GM18519 (cell line): ENCODE data around the gene CNN2.

Experiments
- ATAC-seq: cut with Tn5 transposase; IDR thresholded peaks from one replicate; pipeline ENCODE4 v1.9.1; 2021; ENCODE audit warnings: mild to moderate bottlenecking, moderate library complexity; ENCODE audit not compliant: unreplicated experiment, low FRiP score

Gene CNN2

DNA sequence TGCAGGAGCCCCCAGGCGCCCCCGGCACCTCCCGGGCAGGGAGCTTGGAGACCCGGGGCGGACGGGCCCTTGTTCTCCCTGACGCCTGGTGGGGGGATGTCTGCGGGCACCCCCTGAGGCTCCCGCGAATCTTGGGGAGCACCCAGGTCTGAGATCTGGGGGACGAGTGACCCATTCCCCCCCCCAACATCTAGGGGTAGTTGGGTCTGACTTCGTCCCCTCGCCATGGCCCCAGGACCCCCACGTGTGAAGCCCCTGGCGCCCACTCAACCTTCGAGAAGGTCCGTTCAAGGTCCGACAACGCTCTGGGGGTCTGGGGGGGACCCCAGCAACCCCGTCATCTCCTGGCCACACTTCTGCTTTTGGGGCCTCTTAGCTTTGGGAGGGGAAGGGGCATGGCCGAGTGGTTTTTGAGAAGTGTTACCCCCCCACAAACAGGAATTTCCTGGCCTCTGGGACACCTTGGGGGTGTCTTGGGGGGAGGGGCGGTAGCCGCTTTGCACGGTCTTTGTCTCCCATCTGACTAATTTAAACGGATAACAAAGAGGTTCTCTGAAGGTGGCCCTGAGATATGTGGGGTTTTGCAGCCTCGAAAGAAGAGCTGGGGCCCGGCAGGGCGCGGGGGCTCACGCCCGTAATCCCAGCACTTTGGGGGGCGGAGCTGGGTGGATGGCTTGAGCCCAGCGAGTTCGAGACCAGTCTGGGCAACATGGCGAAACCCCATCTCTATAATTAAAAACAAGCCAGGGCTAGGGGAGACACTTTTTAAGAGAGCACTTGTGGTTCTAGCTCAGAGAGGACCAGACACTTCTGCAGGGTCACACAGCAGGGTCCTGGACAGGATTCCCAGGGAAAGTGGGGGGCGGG, 608 bp downstream of the CNN2 start:
- no peak for ATAC-seq

DNA sequence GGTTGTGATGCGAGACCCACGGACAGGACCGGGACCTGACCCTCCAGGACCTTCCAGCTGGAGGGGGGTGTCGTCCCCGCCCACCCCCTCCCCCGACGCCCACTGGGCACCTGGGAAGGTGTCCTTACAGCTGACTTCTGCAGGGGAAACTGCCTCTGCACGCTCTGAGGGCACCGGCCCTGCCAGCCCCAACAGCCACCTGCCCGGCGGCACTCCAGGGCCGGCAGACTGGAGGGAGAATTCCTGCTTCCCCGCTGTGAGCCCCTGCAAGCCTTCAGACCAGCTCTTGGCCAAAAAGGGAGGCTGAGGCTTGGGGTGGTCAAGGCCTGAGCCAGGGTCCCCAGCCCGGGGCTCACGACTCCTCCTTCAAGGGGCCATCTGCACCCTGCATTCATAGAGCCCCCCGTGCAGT, 1.2 kb downstream of the CNN2 start:
- no peak for ATAC-seq

DNA sequence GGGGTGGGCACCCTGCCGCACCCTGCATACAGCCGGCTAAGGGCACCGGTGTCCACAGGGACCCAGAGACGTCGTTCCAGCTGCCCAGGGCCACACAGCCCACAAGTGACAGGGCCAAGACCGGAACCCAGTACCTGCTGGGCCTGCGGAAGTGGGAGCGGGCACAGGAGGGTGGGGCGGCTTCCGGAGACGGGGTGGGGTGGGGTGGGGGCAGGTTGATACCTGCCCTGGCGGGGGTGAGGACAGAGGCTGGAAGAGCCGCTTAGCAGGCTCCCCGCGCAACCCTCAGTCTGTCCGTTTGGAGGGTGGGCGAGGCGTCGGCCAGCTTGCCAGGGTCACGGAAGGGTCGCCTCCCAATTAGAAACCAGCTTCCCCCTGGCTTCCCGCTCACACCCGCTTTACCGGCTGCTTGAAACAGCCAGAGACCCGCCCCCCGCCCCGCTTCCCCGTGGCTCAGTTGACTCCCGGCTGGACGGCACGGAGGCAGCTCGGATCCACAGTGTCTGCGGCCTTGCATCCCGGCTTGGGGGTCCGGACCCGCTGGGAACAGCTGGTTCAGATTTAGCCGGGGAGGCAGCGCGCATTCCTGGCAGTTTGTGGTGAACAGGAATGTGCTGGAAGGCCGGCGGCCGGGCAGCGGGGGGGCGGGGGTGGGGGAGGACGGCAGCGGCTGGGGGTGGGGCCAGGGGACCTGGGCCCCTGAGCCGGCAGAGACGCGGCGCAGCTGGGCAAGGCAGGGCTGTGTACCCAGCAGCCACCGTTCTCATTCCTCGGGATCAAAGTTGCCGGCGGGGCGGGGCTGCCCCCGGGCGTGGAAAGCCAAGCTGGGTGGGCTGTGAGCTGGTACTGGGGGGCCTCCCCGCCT, 1.9 kb downstream of the CNN2 start:
- no peak for ATAC-seq

DNA sequence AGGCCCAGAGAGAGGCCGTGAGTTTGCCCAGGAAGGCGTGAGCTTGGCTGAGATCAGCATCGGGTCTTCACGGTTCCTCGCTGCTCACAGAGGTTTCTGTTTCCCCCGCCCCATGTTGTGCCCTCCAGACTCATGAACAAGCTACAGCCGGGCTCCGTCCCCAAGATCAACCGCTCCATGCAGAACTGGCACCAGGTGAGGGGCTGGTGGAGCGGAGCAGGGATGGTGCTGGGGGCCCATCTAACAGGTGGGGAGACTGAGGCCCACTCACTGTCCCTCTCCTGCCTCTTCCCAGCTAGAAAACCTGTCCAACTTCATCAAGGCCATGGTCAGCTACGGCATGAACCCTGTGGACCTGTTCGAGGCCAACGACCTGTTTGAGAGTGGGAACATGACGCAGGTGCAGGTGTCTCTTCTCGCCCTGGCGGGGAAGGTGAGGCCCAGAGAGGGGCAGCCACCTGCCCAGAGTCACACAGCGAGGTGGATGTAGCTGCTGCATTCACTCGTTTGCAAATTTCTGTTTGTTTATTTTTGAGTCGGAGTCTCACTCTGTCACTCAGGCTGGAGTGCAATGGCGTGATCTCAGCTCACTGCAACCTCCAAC, 6.0 kb downstream of the CNN2 start:
- ATAC-seq, result no peak

DNA sequence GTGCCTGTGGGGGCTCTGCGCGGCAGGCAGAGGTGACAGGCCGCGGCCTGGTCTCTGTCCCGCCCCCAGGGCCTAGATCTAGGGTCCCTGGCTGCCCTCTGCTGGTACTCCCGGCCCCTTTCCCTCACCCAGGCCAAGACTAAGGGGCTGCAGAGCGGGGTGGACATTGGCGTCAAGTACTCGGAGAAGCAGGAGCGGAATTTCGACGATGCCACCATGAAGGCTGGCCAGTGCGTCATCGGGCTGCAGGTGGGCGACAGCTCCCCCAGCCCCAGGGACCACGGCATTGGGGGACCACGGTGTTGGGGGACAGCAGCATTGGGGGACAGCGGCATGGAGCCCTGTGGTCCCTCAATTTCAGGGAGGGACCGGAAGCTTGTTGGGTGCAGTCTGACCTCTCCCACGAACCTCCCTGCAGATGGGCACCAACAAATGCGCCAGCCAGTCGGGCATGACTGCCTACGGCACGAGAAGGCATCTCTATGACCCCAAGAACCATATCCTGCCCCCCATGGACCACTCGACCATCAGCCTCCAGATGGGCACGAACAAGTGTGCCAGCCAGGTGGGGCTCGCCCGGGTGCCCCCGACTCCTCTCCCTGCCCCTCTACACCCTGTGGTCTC, 9.7 kb downstream of the CNN2 start:
- no peak for ATAC-seq

DNA sequence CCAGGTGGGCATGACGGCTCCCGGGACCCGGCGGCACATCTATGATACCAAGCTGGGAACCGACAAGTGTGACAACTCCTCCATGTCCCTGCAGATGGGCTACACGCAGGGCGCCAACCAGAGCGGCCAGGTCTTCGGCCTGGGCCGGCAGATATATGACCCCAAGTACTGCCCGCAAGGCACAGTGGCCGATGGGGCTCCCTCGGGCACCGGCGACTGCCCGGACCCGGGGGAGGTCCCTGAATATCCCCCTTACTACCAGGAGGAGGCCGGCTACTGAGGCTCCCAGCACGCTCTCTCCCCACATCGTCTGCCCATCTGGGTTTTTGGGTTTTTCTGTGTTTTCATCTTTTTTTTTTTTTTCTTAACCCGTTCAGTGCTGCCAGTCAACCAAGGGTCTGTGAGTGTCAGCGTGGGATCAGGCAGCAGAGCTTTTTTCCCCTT, 11.2 kb downstream of the CNN2 start:
- ATAC-seq, result no peak

DNA sequence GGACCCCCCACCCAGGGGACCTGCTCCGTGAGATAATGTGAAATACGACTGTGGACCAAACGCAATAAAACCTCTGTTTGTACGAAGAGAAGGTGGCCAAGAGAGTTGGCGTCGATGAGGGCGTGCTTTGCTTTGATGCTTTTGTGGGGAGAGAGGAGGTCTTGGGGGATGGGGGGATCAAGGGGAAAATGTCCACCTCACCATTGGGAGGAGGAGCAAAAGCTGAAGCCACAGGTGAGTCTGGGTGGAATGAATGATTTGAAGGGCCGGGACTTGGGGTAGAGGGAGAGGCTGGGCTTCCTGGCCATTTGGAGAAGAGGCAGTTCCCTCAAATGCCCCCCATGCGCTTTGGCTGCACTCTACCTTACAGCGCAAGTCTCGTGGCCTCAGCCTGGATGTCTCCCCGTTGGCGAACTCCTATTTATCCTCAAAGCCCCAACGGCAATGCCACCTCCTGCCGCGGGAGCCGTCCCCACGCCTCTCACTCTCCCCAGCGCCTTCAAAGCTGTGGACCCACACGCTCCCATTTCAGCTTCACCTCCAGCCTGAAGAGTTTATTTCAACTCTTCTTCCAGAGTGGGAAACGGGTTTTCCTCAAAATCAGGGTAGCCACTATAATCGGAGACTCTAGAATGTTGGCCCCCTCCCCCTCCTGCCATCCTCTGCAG, 12.7 kb downstream of the CNN2 start:
- ATAC-seq, result no peak

DNA sequence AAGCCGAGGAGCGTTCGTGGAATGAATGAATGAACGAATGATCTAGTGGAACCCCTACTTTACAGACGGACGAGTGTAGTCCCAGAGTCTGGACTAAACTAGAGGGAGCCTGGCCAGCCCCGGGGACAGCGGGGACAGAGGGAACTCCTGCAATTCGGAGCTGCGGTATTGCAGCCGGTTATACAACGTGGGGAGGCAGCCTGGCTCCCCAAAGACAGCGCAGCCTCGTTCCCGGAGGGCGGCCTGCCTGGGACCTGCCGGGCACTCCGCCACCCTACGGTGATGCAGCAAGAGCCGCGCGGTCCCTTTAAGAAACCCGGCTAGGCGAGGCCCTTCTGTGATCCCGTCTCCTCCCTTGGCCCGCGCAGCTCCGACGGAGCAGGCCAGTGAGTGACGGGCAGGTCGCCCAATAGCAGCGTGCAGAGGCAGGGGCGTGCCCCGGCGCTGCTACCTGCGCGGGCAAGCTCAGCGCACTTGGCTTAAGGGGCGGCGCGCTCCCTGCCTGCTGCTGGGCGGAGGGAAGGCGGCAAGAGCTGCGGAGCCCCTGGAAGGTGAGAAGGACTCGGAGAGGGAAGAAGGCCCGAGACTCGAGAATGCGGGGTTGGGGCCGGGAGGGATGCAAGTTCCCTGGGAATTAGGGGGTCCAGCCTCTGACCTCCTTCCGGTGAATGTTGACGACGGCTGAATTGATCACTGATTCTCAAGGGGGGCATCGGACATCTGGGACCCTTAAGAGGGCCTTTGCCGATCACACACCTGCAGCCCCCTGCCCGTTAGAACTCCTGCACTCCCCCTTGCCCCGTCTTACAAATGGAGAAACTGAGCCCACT, 13.5 kb downstream of the CNN2 start, which contains the start of gene ABCA7:
ABCA7 (plus strand) TSS at position 462 of the 830 bp plus-strand sequence. CDS start 1,255 bp downstream, outside the sequence.
- ATAC-seq, result peak; percentile 69

DNA sequence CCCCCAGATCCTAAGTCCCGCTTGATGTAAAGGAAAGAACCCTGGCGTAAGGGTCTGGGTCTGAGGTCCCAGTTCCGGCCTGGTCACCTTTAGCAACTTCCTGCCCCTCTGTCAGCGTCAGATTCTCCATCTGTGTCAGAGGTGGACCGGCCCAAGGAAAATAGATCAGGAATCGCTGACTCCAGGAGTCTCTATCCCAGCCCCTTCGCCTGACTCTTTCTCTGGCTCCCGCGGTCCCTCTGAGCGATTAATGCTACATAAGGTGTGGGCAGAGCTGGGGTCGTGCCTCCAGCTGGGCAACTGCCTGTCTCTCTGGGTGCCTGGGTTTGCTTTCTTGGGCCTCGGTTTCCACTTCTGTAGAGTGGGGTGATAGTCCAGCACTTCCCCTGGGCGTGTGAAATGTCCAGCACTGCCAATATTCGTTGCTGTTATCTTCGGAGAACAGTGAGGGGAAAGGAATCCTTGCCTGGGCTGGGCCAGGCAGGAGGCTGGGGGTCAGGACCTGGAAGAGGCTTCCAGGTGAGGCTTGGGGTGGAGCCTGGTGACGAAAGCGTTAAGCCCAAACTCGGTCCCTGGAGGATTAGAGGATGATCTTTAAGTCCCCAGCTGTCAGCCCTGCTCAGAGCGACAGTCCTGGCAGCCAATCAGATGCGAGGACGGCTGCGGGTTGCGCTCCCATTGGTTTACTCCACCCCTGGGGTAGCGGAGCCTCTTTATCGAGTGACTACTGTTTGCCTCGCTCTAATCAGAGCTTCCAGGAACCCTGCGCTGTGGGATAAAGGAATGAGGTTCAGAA, 14.3 kb downstream of the CNN2 start:
- no peak for ATAC-seq

DNA sequence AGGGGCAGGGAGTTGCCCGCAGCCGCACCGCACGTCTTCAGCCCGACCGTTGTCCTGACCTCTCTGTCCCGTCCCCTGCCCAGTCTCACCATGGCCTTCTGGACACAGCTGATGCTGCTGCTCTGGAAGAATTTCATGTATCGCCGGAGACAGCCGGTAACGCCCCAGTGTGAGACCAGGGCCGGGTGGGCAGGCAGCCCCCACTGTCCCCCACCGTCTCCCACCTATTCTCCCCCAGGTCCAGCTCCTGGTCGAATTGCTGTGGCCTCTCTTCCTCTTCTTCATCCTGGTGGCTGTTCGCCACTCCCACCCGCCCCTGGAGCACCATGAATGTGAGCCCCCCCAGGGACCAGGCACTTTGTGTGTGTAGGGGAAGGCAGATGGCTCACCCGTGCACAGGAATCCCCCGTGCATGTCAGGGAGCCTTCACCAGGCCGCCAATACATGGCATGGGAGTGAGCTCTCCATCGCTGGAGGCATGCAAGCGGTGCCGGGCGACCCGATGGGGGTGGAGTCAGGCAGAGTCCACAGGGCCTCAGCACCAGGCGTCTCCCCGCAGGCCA, 14.9 kb downstream of the CNN2 start:
- ATAC-seq, result no peak

DNA sequence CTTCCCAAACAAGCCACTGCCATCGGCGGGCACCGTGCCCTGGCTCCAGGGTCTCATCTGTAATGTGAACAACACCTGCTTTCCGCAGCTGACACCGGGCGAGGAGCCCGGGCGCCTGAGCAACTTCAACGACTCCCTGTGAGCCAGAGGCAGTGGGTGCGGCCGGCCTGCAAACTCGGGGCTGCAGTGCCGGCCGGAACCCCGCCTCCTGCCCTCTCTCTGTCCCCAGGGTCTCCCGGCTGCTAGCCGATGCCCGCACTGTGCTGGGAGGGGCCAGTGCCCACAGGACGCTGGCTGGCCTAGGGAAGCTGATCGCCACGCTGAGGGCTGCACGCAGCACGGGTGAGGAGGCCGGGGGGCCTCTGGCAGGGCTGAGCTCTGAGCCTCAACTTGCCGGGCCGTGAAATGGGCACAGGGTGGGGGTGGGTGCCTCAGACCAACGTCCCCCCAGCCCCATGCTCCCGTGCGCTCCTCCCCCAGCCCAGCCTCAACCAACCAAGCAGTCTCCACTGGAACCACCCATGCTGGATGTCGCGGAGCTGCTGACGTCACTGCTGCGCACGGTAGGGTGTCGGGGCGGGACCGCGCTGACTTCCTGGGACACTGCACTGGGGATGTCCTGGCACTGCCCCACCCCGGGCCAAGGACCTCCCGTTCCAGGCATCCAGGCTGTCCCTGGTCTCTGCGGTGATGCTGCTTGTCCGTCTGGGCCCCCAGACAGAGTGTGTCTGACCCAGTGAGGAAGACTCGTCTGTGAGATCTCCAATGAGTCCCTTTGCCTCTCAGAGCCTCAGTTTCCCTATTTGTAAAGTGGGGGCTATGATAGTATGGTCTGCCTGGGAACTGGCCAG, 15.7 kb downstream of the CNN2 start:
- ATAC-seq, result no peak

DNA sequence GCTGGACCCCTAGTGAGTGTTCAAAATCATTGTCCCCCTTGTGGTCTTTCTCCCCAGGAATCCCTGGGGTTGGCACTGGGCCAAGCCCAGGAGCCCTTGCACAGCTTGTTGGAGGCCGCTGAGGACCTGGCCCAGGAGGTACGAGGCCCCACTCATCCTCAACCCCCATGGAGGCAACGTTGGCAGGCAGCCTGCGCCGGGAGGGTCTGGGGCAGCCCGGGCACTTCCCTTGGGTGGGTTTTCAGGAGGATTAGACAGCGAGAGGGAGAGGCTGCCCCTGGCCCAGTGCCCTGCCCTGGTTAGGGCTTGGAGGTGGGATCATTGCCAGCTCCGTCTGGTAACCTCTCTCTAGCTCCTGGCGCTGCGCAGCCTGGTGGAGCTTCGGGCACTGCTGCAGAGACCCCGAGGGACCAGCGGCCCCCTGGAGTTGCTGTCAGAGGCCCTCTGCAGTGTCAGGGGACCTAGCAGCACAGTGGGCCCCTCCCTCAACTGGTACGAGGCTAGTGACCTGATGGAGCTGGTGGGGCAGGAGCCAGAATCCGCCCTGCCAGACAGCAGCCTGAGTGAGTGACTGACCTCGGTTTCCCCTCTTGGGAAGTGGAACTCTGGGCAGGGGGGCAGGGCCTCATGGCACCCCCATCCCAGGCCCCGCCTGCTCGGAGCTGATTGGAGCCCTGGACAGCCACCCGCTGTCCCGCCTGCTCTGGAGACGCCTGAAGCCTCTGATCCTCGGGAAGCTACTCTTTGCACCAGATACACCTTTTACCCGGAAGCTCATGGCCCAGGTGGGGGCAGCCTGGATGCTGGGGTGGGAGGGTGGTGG, 16.5 kb downstream of the CNN2 start:
- ATAC-seq, result no peak

DNA sequence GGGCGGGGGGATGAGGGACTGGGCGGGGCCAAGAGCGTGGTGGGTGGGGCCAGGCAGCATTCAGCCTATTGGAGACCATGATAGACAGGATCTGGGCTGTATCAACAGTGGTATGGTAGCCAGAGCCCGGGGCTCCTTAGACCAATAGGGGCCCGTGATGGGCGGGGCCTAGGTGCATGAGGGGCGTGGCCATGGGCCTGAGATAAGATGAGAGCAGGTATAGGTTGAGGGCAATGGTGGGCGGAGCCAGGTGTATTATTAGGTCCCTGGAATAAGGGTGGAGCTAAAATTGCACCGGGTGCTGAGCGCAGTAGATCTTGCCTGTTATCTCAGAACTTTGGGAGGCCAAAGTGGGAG, 18.8 kb downstream of the CNN2 start:
- ATAC-seq, result no peak

DNA sequence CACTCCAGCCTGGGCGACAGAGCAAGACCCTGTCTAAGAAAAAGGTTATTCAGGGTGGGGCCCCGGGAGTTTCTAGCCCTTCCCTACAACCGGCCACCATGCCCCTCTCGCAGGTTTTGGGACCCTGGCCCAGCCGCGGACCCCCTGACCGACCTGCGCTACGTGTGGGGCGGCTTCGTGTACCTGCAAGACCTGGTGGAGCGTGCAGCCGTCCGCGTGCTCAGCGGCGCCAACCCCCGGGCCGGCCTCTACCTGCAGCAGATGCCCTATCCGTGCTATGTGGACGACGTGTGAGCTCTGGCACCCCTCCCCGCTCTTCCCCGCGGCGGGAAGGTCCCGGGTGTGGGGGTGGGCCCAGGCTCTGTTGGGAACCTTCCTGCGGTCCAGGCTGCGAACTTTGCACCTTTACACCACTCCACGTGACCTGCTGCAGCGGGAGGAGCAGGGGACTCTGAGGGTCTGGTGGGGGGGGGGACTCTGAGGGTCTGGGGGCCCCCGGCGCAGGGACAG, 19.8 kb downstream of the CNN2 start:
- no peak for ATAC-seq

DNA sequence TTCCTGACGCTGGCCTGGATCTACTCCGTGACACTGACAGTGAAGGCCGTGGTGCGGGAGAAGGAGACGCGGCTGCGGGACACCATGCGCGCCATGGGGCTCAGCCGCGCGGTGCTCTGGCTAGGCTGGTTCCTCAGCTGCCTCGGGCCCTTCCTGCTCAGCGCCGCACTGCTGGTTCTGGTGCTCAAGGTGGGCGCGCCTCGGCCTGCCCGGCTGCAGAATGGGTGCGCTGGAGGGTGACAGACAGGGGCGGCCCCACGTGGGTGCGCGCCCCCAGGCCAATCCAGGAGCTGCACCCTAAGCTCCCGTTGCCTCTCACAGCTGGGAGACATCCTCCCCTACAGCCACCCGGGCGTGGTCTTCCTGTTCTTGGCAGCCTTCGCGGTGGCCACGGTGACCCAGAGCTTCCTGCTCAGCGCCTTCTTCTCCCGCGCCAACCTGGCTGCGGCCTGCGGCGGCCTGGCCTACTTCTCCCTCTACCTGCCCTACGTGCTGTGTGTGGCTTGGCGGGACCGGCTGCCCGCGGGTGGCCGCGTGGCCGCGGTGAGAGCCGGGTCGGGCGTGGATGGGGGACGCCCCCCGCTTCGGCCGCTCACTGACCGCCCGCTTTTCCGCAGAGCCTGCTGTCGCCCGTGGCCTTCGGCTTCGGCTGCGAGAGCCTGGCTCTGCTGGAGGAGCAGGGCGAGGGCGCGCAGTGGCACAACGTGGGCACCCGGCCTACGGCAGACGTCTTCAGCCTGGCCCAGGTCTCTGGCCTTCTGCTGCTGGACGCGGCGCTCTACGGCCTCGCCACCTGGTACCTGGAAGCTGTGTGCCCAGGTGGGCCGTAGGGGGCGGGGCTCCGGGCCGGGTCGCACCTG, 20.7 kb downstream of the CNN2 start:
- ATAC-seq, result no peak
